Skeletal muscle satellite cell (primary cell): ENCODE data around the gene PPL.

Experiments used
- H3K27me3 ChIP-seq: 2 replicates; pipeline ENCODE4 v1.7.0; 2013; ENCODE audit warnings: low read length; ENCODE audit not compliant: control insufficient read depth, insufficient read depth
- H3K36me3 ChIP-seq: 2 replicates; pipeline ENCODE4 v1.7.0; 2013; ENCODE audit warnings: mild to moderate bottlenecking, control low read depth, low read length; ENCODE audit not compliant: insufficient read depth
- H3K4me1 ChIP-seq: 2 replicates; pipeline ENCODE4 v1.7.0; 2013; ENCODE audit warnings: low read length; ENCODE audit not compliant: control insufficient read depth, insufficient read depth
- H3K4me2 ChIP-seq: 2 replicates; pipeline ENCODE4 v1.7.0; 2013; ENCODE audit warnings: mild to moderate bottlenecking, low read length
- H3K4me3 ChIP-seq: 2 replicates; pipeline ENCODE4 v1.7.0; 2013; ENCODE audit warnings: low read length
- H3K9ac ChIP-seq: 2 replicates; pipeline ENCODE4 v1.7.0; 2013; ENCODE audit warnings: mild to moderate bottlenecking, low read depth, low read length, moderate library complexity
- H3K9me3 ChIP-seq: replicated peaks from 2 replicates; pipeline ENCODE4 v1.7.0; 2013; ENCODE audit warnings: mild to moderate bottlenecking, control low read depth, low read length

PPL gene

DNA sequence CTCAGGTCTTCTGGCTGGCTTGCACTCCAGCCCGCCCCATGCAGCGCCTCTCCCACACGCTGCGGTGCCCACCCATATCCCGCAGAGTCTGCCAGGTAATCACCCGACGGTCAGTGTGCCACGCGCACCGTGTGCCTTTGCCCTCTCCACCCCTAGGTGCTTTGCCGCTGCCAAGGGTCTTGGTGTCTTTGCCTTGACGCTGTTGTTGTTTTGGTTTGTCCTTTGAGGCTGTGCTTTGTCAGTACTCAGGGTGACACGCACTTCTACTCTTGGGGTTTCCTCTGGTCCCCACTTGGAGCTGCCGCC, 59.6 kb downstream of the PPL start:
- Histone ChIP-seq H3K9ac (no peak overlapping the region), H3K4me3 (no peak overlapping the region), H3K36me3 (peaks cover 87% of the 10 kb centered on the region), H3K9me3 (no peaks in the 10 kb centered on the region), H3K4me2 (no peak overlapping the region), H3K27me3 (no peaks in the 10 kb centered on the region), H3K4me1 (peaks cover 16% of the 10 kb centered on the region)

DNA sequence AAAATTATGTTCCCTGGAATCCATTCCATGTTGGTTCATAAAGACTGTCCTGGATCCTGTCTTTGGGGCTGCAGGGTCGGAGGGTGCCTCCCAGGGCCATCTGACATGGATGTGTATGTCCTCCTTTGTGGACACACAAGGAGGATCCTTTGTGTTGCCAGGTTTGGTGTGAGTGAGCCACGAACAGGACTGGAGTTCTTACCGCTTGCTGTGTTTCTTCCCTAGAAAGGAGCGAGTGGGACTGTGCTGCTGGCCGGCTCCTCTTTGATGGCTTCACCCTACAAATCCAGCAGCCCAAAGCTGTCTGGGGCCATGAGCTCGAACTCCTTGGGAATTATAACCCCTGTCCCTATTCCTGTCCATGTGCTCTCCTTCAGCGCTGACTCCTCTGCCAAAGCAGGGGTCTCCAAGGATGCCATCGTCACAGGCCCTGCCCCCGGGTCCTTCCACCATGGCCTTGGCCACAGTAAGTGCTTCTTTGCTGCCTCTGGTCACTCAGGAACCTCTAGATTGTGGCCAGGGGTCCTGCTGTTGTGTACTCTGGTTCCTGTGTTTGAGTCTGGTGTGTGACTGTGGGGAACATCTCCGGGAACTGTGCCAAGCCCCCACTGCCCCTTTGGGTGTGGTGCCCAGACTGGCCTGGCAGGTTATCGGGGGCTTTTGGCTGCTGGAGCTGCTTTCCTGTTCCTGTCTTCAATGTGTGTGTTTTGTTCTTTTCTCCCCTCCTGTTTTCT, 60.1 kb downstream of the PPL start:
- Histone ChIP-seq H3K4me2 (no peak overlapping the region), H3K4me3 (no peak overlapping the region), H3K36me3 (peaks cover 88% of the 10 kb centered on the region), H3K4me1 (peaks cover 11% of the 10 kb centered on the region), H3K9ac (no peak overlapping the region), H3K9me3 (no peaks in the 10 kb centered on the region), H3K27me3 (no peaks in the 10 kb centered on the region)

DNA sequence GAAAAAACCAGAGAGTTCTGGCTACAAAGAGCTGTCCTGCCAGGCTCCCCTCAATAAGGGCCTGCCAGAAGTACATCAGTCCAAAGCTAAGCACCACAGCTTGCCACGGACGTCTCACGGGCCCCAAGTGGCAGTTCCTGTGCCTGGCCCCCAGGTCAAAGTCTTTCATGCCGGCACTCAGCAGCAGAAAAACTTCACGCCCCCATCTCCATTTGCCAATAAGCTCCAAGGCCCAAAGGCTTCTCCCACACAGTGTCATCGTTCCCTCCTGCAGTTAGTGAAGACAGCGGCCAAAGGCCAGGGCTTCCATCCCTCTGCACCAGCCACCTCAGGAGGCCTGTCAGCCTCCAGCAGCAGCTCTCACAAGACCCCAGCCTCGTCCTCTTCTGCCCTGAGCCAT, 62.3 kb downstream of the PPL start:
- peaks cover 86% of the 10 kb centered on the region for H3K36me3 ChIP-seq

DNA sequence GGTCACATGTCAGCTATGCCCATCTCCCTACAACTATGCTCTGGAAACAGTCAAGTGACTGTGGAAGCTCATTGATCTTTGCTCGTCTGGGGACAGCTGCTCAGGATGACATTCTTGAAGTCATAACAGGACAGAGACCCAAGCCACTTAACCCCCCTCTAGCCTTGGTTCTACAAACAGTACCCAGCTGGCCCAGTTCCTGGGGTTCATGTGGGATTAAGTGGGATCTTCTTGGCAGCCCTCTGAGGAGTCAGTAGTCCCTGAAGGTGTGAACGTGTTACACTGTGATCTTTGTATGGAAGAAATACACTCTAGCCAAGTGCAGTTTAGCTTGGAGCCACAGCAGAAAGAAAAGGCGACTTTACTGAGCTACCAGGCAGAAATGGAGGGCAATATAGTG, 63.9 kb downstream of the PPL start:
- Histone ChIP-seq H3K36me3 (peaks cover 81% of the 10 kb centered on the region), H3K9me3 (no peaks in the 10 kb centered on the region), H3K9ac (no peak overlapping the region), H3K4me3 (no peak overlapping the region), H3K4me1 (no peaks in the 10 kb centered on the region), H3K4me2 (no peak overlapping the region), H3K27me3 (no peaks in the 10 kb centered on the region)

More for the DNA sequence above, 62.3 kb downstream of the PPL start:
- Histone ChIP-seq H3K9ac (no peak overlapping the region), H3K27me3 (no peaks in the 10 kb centered on the region), H3K4me1 (peaks cover 10% of the 10 kb centered on the region), H3K4me3 (no peak overlapping the region), H3K4me2 (no peak overlapping the region), H3K9me3 (no peaks in the 10 kb centered on the region)

DNA sequence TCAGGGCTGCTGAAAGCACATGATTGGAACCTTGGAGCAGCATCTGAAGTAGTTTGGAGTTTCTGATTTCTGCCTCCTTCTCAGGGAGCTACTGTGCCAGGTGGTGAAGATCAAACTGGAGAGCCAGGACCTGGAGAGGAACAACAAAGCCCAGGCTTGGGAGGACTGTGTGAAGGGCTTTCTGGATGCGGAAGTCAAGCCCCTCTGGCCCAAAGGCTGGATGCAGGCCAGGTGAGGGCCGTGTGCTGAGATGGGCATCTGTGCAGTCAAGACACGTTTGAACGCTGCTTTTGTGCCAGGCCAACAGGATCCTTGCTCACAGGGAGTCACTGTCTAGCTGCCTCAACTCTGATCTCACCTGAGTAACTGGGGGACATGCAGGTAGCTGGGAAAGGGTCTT, 65.9 kb downstream of the PPL start:
- peaks cover 63% of the 10 kb centered on the region for H3K36me3 ChIP-seq
- no peak overlapping the region for H3K4me3 ChIP-seq
- H3K4me2 ChIP-seq, result no peak overlapping the region
- H3K9ac ChIP-seq, result no peak overlapping the region
- no peaks in the 10 kb centered on the region for H3K4me1 ChIP-seq
- no peaks in the 10 kb centered on the region for H3K9me3 ChIP-seq
- H3K27me3 ChIP-seq, result no peaks in the 10 kb centered on the region

DNA sequence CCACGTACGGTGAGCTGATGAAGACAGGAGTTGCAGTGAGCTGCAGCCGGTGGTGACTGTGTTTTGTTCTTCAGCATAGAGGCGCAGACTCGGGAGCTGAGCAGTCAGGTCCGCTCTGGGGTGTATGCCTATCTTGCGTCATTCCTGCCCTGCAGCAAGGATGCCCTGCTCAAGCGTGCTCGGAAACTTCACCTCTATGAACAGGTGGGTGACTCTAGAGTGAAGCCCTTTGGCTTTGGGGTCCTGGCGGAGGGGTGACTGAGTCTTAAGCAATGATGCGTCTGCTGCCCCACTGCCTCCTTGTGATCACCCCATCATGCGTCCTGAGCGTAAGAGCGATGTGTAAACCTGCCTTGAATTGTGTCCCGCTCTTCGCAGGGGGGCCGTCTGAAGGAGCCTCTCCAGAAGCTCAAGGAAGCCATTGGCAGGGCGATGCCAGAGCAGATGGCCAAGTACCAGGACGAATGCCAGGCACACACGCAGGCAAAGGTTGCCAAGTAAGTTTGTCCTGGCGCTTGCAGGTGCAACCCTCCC, 66.7 kb downstream of the PPL start:
- Histone ChIP-seq H3K36me3 (peaks cover 57% of the 10 kb centered on the region), H3K9me3 (no peaks in the 10 kb centered on the region), H3K9ac (no peak overlapping the region), H3K4me3 (no peak overlapping the region), H3K4me2 (no peak overlapping the region), H3K4me1 (no peaks in the 10 kb centered on the region), H3K27me3 (no peaks in the 10 kb centered on the region)

DNA sequence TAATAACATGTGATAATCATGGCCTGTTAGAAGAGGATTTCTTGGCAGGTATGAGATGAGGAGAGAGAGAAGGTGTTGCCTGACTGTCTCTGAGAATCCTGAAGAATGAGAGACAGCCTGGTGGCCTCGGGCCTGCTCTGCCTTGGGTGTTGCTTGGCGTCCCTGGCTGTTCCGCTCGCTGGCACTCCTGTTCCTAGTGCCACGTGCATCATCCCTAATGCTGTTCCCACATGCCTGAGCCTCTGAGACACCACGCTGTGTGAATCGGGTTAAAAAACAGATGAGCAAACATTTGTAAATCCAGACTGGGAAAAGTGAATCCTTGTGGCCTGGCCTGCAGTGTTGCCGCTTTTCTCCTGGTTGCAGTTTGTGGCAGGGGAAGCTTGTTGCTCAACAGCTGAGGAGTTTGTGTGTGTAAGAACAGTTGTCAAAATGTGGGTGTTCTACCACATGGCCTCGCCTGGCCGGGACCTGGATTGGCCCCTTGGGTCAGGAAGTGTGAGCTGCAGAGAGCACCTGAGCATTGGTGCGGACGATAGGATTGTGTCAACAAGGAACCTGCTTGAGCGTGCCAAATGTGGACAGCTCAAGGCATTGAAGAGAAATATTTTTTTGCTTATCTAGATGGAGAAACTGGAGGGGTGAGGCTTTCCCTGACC, 67.7 kb downstream of the PPL start:
- Histone ChIP-seq H3K9ac (no peak overlapping the region), H3K36me3 (peaks cover 53% of the 10 kb centered on the region), H3K4me1 (no peaks in the 10 kb centered on the region), H3K4me3 (no peak overlapping the region), H3K9me3 (no peaks in the 10 kb centered on the region), H3K27me3 (no peaks in the 10 kb centered on the region), H3K4me2 (no peak overlapping the region)

DNA sequence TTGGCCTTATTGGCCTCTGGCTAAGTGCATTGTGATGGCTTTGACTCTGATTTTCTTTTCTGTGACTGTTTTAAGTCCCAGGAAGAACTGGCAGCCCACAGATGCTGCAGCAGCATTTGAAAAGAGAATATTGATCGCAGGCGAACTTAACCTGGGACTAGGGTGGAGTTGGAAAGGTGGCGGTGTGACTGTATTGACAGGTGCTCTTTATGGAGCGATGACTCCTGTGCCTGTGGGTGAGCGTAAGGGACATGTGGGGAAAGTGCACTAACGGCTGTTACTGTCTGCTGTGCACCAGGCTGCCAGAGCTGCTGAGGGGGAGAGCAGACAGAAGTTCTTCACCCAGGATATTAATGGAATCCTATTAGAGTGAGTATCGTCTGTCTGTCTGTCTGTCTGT, 68.4 kb downstream of the PPL start:
- no peak overlapping the region for H3K4me3 ChIP-seq
- H3K36me3 ChIP-seq, result peaks cover 46% of the 10 kb centered on the region
- H3K27me3 ChIP-seq, result no peaks in the 10 kb centered on the region
- no peak overlapping the region for H3K9ac ChIP-seq
- H3K4me1 ChIP-seq, result no peaks in the 10 kb centered on the region
- H3K9me3 ChIP-seq, result no peaks in the 10 kb centered on the region
- no peak overlapping the region for H3K4me2 ChIP-seq

DNA sequence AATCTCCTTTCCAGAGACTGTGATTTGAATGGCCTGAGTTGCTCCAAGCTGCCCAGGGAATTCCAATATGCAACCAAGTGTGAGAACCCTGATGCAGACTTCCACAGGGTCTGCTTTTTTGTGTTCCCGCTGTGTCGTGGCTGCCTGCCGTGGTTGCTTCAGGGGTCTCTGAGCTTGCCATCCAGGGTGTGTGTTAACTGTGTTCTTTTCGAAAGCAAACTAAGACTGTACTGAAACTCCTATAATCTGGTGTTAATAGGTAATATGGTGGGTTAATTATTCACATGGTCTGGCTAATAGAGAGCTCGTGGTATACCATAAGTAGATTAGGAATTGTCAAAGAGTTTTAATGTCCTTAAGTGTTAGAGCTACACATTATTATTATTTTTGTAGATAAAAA, 68.9 kb downstream of the PPL start:
- peaks cover 41% of the 10 kb centered on the region for H3K36me3 ChIP-seq
- no peak overlapping the region for H3K4me2 ChIP-seq
- H3K4me3 ChIP-seq, result no peak overlapping the region
- no peak overlapping the region for H3K9ac ChIP-seq
- no peaks in the 10 kb centered on the region for H3K9me3 ChIP-seq
- H3K4me1 ChIP-seq, result no peaks in the 10 kb centered on the region
- no peaks in the 10 kb centered on the region for H3K27me3 ChIP-seq

DNA sequence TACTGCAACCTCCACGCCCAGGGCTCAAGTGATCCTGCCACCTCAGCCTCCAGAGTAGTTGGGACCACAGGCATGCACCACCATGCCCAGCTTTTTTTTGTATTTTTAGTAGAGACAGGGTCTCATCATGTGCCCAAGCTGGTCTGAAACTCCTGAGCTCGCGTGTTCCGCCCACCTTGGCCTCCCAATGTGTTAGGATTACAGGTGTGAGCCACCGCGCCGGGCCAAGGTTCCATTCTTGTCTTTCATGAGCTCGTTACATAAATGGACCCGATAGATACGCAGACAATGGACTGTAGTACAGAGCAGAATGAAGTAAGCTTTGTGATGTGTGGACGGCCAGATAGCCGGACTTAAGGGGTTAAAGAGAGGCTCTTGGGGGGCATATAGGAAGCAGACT, 70.4 kb downstream of the PPL start:
- no peak overlapping the region for H3K4me3 ChIP-seq
- no peaks in the 10 kb centered on the region for H3K4me1 ChIP-seq
- no peaks in the 10 kb centered on the region for H3K9me3 ChIP-seq
- peaks cover 38% of the 10 kb centered on the region for H3K36me3 ChIP-seq
- H3K27me3 ChIP-seq, result no peaks in the 10 kb centered on the region
- no peak overlapping the region for H3K9ac ChIP-seq
- H3K4me2 ChIP-seq, result no peak overlapping the region

DNA sequence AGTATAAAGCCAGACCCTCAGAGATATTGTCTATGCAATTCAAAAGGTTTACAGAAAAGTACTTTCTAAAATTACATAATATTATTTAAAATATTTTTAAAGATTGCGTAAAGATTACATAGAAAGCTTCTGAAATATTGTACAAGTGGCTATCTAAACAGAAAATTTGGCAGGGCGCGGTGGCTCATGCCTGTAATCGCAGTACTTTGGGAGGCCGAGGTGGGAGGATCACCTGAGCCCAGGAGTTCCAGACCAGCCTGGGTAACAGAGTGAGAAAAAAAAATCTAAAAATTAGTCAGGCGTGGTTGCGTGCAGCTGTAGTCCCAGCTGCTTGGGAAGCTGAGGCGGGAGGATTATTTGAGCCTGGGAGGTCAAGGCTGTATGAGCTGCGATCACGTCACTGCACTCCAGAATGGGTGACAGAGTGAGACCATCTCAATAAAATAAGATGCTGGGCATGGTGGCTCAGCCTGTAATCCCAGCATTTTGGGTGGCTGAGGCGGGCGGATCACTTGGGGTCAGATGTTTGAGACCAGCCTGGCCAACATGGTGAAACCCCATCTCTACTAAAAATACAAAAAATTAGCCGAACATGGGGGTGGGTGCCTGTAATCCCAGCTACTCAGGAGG, 71.6 kb downstream of the PPL start:
- Histone ChIP-seq H3K36me3 (peaks cover 40% of the 10 kb centered on the region), H3K27me3 (no peaks in the 10 kb centered on the region), H3K4me3 (no peak overlapping the region), H3K9me3 (no peaks in the 10 kb centered on the region), H3K9ac (no peak overlapping the region), H3K4me2 (no peak overlapping the region), H3K4me1 (no peaks in the 10 kb centered on the region)
